Measurements from ENCODE around the gene CMBL.

- TF ChIP-seq CTCF (conservative IDR thresholded peaks at IDR 0.05; ENCODE audit: low read length): no peak
- no peak for TF ChIP-seq EZH2phosphoT487 (IDR thresholded peaks at IDR 0.05; ENCODE audit: borderline replicate concordance)
Measured at GRCh38 chr5:10277773-10278630, 29.7 kb downstream of the CMBL start.
